ENCODE results near the gene ATRNL1. TPM values are rescaled to one million over a fixed set of nuclear protein-coding genes. Genes with fewer than 3 reads are reported as not detected.
A peak's percentile ranks its signal among the peaks of the same experiment; 100 is the strongest.

The ATRNL1 gene
- 1 to 10 TPM in 1 of 2 donors, under 1 TPM in 1; 0.63 to 1.5 TPM for total RNA-seq

GRCh38 chr10:115093286-115093775, at the start of gene ATRNL1:
Gene ATRNL1, plus strand, starts transcription at chr10:115093365. Its CDS starts 386 bp downstream, at chr10:115093751.
- ATAC-seq (replicated peaks): peak; percentile 60
- Mint-ChIP-seq H3K4me1 (no peaks in the 10 kb centered on the region), H3K36me3 (ENCODE audit: low read depth) (no peaks in the 10 kb centered on the region), H3K4me3 (peak within 1 kb of the TSS; percentile 70), H3K9me3 (no peaks in the 10 kb centered on the region), H3K27ac (no peak within 1 kb of the TSS), H3K27me3 (peaks cover 52% of the 10 kb centered on the region)

GRCh38 chr10:115043719-115044118, 49.4 kb upstream of the ATRNL1 start:
- Mint-ChIP-seq H3K4me3 (no peak overlapping the region), H3K27me3 (peaks cover 8% of the 10 kb centered on the region), H3K27ac (no peak overlapping the region), H3K36me3 (ENCODE audit: low read depth) (no peaks in the 10 kb centered on the region), H3K4me1 (no peaks in the 10 kb centered on the region), H3K9me3 (no peaks in the 10 kb centered on the region)
- ATAC-seq (replicated peaks): no peak

- H3K27ac Mint-ChIP-seq: no peak overlapping the region
- no peaks in the 10 kb centered on the region for H3K36me3 Mint-ChIP-seq (ENCODE audit: low read depth)
- peaks cover 8% of the 10 kb centered on the region for H3K27me3 Mint-ChIP-seq
- no peak for ATAC-seq (replicated peaks)
- no peaks in the 10 kb centered on the region for H3K9me3 Mint-ChIP-seq
- H3K4me1 Mint-ChIP-seq: no peaks in the 10 kb centered on the region
- no peak overlapping the region for H3K4me3 Mint-ChIP-seq
These were observed 48.3 kb upstream of the ATRNL1 start for GRCh38 chr10:115044891-115045290.

GRCh38 chr10:115045499-115045898, 47.7 kb upstream of the ATRNL1 start:
- Mint-ChIP-seq H3K9me3 (no peaks in the 10 kb centered on the region), H3K4me1 (no peaks in the 10 kb centered on the region), H3K27me3 (peaks cover 8% of the 10 kb centered on the region), H3K36me3 (ENCODE audit: low read depth) (no peaks in the 10 kb centered on the region), H3K4me3 (no peak overlapping the region), H3K27ac (no peak overlapping the region)
- ATAC-seq (replicated peaks): no peak

GRCh38 chr10:115046686-115047236, 46.4 kb upstream of the ATRNL1 start:
- H3K36me3 Mint-ChIP-seq (ENCODE audit: low read depth): no peaks in the 10 kb centered on the region
- no peaks in the 10 kb centered on the region for H3K4me1 Mint-ChIP-seq
- peaks cover 8% of the 10 kb centered on the region for H3K27me3 Mint-ChIP-seq
- H3K27ac Mint-ChIP-seq: no peak overlapping the region
- H3K4me3 Mint-ChIP-seq: no peak overlapping the region
- no peaks in the 10 kb centered on the region for H3K9me3 Mint-ChIP-seq
- ATAC-seq (replicated peaks): no peak

- H3K4me3 Mint-ChIP-seq: no peak overlapping the region
- H3K4me1 Mint-ChIP-seq: no peaks in the 10 kb centered on the region
- H3K36me3 Mint-ChIP-seq (ENCODE audit: low read depth): no peaks in the 10 kb centered on the region
- no peak for ATAC-seq (replicated peaks)
- H3K27ac Mint-ChIP-seq: no peak overlapping the region
- H3K9me3 Mint-ChIP-seq: no peaks in the 10 kb centered on the region
- peaks cover 8% of the 10 kb centered on the region for H3K27me3 Mint-ChIP-seq
These were observed 45.5 kb upstream of the ATRNL1 start for GRCh38 chr10:115047705-115048104.

- Mint-ChIP-seq H3K4me1 (no peaks in the 10 kb centered on the region), H3K9me3 (no peaks in the 10 kb centered on the region), H3K4me3 (no peak overlapping the region), H3K27me3 (peaks cover 2% of the 10 kb centered on the region), H3K27ac (no peak overlapping the region), H3K36me3 (ENCODE audit: low read depth) (no peaks in the 10 kb centered on the region)
- no peak for ATAC-seq (replicated peaks)
These were observed 43.8 kb upstream of the ATRNL1 start for GRCh38 chr10:115049318-115049717.

- Mint-ChIP-seq H3K9me3 (no peaks in the 10 kb centered on the region), H3K27ac (no peak overlapping the region), H3K36me3 (ENCODE audit: low read depth) (no peaks in the 10 kb centered on the region), H3K4me3 (no peak overlapping the region), H3K27me3 (no peaks in the 10 kb centered on the region), H3K4me1 (no peaks in the 10 kb centered on the region)
- no peak for ATAC-seq (replicated peaks)
These were observed 43.2 kb upstream of the ATRNL1 start for GRCh38 chr10:115049960-115050359.

- Mint-ChIP-seq H3K27ac (no peak overlapping the region), H3K4me1 (no peaks in the 10 kb centered on the region), H3K27me3 (no peaks in the 10 kb centered on the region), H3K4me3 (no peak overlapping the region), H3K9me3 (no peaks in the 10 kb centered on the region), H3K36me3 (ENCODE audit: low read depth) (no peaks in the 10 kb centered on the region)
- no peak for ATAC-seq (replicated peaks)
These were observed 42.7 kb upstream of the ATRNL1 start for GRCh38 chr10:115050375-115051010.

- no peaks in the 10 kb centered on the region for H3K9me3 Mint-ChIP-seq
- H3K4me1 Mint-ChIP-seq: no peaks in the 10 kb centered on the region
- H3K4me3 Mint-ChIP-seq: no peak overlapping the region
- H3K36me3 Mint-ChIP-seq (ENCODE audit: low read depth): no peaks in the 10 kb centered on the region
- ATAC-seq (replicated peaks): no peak
- no peak overlapping the region for H3K27ac Mint-ChIP-seq
- H3K27me3 Mint-ChIP-seq: no peaks in the 10 kb centered on the region
These were observed 41.9 kb upstream of the ATRNL1 start for GRCh38 chr10:115051216-115051615.

- Mint-ChIP-seq H3K36me3 (ENCODE audit: low read depth) (no peaks in the 10 kb centered on the region), H3K4me3 (no peak overlapping the region), H3K27ac (no peak overlapping the region), H3K27me3 (no peaks in the 10 kb centered on the region), H3K4me1 (no peaks in the 10 kb centered on the region), H3K9me3 (no peaks in the 10 kb centered on the region)
- ATAC-seq (replicated peaks): no peak
These were observed 40.9 kb upstream of the ATRNL1 start for GRCh38 chr10:115052226-115052625.

- Mint-ChIP-seq H3K27ac (no peak overlapping the region), H3K36me3 (ENCODE audit: low read depth) (no peaks in the 10 kb centered on the region), H3K27me3 (no peaks in the 10 kb centered on the region), H3K4me1 (no peaks in the 10 kb centered on the region), H3K4me3 (no peak overlapping the region), H3K9me3 (no peaks in the 10 kb centered on the region)
- no peak for ATAC-seq (replicated peaks)
These were observed 40.4 kb upstream of the ATRNL1 start for GRCh38 chr10:115052728-115053127.

GRCh38 chr10:115056186-115056585, 37.0 kb upstream of the ATRNL1 start:
- Mint-ChIP-seq H3K4me1 (no peaks in the 10 kb centered on the region), H3K9me3 (no peaks in the 10 kb centered on the region), H3K27me3 (peaks cover 3% of the 10 kb centered on the region), H3K27ac (no peak overlapping the region), H3K4me3 (no peak overlapping the region), H3K36me3 (ENCODE audit: low read depth) (no peaks in the 10 kb centered on the region)
- ATAC-seq (replicated peaks): no peak

- Mint-ChIP-seq H3K27me3 (peaks cover 6% of the 10 kb centered on the region), H3K27ac (no peak overlapping the region), H3K36me3 (ENCODE audit: low read depth) (no peaks in the 10 kb centered on the region), H3K9me3 (no peaks in the 10 kb centered on the region), H3K4me1 (no peaks in the 10 kb centered on the region), H3K4me3 (no peak overlapping the region)
- no peak for ATAC-seq (replicated peaks)
These were observed 33.8 kb upstream of the ATRNL1 start for GRCh38 chr10:115059301-115059898.

Data from activated T-helper 17 cell treated with anti-CD3 and anti-CD28 coated beads, Interleukin-2, amount 50 U/mL, for 72 hours (primary cell).